Sigmoid colon (tissue), 3 donors: ENCODE data around the gene HES6.

Experiments
- POLR2A ChIP-seq, 2 donors: fragments of 450-650 bp; IDR thresholded peaks; one replicate each; pipeline ENCODE4 v1.6.1; 2016; ENCODE audit warnings: antibody characterized with exemption in 2 of 2, mild to moderate bottlenecking in 2 of 2, moderate library complexity in 2 of 2
- TF ChIP-seq, protein P1 (sequence below), 4 experiments: fragments of 450-650 bp in 3 of 4; fragments of 200-600 bp in 1 of 4; IDR thresholded peaks; one replicate each; pipeline ENCODE4 v1.5.1; 2016 to 2019; ENCODE audit warnings: antibody characterized with exemption in 4 of 4, mild to moderate bottlenecking in 3 of 4, moderate library complexity in 2 of 4

GRCh38 chr2:238259061-238260020 lies 19.5 kb upstream of the HES6 start:
- TF ChIP-seq, protein P1, sequence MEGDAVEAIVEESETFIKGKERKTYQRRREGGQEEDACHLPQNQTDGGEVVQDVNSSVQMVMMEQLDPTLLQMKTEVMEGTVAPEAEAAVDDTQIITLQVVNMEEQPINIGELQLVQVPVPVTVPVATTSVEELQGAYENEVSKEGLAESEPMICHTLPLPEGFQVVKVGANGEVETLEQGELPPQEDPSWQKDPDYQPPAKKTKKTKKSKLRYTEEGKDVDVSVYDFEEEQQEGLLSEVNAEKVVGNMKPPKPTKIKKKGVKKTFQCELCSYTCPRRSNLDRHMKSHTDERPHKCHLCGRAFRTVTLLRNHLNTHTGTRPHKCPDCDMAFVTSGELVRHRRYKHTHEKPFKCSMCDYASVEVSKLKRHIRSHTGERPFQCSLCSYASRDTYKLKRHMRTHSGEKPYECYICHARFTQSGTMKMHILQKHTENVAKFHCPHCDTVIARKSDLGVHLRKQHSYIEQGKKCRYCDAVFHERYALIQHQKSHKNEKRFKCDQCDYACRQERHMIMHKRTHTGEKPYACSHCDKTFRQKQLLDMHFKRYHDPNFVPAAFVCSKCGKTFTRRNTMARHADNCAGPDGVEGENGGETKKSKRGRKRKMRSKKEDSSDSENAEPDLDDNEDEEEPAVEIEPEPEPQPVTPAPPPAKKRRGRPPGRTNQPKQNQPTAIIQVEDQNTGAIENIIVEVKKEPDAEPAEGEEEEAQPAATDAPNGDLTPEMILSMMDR (IDR thresholded peaks at IDR 0.05), result no peak
- TF ChIP-seq POLR2A (IDR thresholded peaks at IDR 0.05), result no peak
